HG02840 (cell line): ENCODE measurements around the gene SLITRK1.

Experiments
- ATAC-seq: cut with Tn5 transposase; IDR thresholded peaks from one replicate; pipeline ENCODE4 v1.9.1; 2021; ENCODE audit warnings: mild to moderate bottlenecking, moderate library complexity, moderate number of reproducible peaks; ENCODE audit not compliant: unreplicated experiment, low FRiP score

Gene SLITRK1

DNA sequence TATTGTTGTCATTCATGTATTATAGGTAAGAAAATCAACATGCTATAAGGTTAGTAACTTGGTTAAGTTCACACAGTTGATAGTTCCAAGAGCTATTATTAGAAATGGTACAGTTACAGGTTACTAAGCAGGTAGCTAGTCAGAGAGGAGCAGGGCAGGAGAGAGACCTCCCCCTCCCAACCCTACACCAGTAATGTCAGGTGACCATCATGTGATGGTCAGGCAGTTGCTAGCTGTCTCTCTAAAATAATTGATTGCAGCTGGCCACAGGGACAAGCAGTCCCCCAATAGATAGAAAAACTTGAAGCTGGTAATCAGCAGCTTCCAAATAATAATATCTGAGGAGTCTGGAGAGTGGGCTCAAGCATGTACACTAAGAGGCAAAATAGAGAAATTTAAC lies 14.6 kb downstream of the SLITRK1 start:
- no peak for ATAC-seq

DNA sequence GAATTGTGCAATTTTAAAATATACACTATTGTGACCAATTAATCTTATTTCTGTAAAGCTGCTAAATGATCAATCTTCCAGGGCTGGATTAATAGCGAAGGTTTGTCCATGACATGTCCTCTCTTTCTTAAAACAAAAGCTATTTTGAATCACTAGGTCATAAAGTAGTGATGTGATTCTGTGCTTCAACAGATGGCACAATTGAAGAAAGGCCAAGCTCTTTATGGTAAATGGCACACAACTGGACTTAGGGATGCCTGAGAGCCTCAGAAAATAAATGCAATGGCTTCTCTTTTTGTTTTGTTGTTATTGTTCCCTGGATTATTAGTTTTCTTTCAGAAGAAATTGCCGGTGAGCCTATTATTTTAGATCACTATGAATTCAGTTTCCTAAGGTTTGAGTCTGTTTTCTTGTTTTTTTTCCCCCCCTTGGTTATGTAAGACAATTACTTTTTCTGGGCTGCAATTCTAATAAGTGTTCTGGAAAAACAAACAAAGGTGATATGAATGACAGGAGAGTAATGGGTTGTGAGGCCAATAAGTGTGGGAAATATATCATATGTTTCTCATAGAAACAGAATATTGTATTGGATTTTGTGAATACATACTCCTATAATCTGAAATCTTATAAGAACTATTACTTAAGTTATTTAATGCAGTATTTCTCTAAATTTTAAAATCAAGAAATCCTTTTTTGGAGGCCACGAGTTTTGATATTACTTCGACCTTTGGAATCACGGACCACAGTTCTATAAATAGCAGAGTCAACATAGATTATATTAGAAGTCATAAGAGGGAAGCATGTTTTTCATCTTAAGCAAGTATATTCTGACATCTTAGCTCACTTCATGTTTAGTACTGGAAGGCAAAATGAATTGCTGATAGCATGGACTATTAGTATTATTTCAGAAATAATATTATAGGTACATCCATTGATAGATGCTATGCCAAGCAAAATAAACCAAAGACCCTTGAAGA lies 16.8 kb downstream of the SLITRK1 start:
- ATAC-seq = no peak

DNA sequence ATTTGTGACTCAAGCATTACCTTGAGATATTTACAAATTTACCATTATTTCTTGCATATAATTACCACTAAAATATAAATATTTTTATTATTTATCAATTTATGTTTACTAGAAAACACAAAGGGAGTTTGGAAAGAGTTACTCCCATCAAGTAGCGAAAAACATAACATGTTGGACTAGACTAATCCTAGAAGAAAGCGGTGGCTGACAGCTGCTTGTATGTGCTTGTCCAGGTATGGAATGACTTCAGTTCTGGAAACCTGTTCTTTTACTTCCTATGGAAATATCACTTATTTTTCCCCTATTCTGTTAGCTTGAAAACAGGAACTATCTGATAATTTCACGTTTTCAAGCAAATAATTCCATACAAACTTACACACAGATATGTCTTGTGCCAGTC lies 28.5 kb downstream of the SLITRK1 start:
- no peak for ATAC-seq

DNA sequence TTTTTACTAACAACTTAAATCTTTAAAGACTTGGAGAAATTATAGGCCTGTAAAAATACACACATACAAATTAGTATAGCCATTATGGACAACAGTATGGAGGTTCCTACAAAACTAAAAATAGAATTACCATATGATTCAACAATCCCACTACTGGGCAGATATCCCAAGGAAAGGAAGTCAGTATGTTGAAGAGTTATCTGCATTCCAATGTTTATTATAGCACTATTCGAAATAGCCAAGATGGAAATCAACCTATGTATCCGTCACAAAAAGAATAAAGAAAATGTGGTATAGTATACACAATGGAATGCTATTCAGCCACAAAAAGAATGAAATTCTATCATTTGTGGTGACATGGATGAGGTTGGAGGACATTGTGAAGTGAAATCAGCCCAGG lies 37.2 kb downstream of the SLITRK1 start:
- no peak for ATAC-seq

DNA sequence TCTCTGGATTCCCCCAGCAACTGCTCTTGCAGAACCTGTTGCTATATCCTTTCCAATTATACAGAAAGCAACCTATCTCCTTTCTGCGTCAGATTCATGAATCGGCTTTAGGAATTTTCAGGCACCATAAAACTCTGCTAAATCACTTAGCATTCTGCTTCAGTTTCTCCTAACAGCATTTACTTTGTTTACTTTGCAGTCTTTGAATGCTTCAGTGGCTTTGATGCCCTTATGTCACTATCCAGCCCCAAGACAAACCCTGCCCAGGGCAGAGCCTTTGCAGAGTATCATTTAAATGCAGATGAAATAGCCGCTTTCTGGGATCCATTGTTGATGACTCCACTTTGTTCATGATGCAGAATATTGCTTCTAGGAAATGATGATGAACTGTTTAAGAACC lies 43.1 kb downstream of the SLITRK1 start:
- ATAC-seq = no peak

DNA sequence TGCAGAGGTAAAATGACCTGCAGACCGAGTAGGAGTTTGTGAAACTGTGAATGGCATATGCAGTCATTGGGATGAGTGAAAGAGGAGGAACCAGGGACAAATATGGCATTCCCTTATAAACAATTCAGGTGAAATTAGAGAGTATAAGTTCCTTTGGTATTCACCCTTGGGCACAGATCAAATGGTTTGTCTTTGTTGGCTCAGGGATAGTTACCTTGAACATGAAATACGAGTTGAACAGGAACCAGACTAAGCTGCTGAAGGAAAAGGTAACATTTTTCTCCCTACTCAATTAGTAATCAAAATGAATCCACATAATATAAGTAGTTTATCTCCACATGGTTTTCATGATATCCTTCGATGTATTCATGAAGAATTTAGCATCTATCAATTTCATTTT lies 50.5 kb downstream of the SLITRK1 start:
- no peak for ATAC-seq

DNA sequence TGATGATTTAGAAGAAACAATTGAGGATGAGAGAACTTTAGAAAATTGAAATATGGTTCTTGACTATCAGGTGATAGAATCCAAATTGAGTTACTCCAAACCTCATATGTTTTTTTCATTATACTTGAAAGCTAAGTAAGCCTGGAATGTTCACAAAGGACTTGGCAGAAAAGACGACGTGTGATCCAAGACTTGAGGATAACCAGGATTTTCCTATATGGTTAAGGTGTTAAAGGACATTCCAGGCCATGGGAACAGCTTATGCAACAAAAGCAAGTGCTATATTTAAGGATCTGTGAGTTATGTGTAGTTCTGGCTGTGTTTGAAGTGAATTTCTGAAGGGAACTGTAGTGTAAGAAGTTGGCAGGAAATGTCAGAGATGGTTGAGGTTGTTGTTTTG lies 52.5 kb downstream of the SLITRK1 start:
- no peak for ATAC-seq

DNA sequence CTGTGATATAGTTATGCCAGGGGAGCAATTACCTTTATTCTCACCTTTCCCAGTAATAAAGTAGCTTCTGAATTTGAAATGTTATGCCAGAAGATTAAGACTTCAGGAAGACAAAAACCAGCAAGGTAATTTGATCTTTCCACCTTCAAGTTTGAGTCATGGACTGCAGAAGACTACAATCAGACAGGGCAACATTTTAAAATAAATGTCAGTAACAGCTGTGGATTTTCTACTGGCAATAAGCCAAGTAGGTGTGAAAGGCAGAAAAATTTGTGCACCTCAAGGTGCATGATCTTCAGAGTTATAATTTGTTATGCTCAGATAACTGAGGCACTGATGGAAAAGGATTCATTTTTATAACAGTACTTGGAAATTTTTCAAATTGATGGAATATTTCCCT lies 54.9 kb downstream of the SLITRK1 start:
- no peak for ATAC-seq
